ENCODE data around the gene EIF3M. TPM values are rescaled to one million over a fixed set of nuclear protein-coding genes. Genes with fewer than 3 reads are reported as not detected.
A peak's percentile ranks its signal among the peaks of the same experiment; 100 is the strongest.

Gene EIF3M
- 343 TPM for polyA plus RNA-seq (2013, experiment 1 of 2)
- 345 TPM for polyA plus RNA-seq (2013, experiment 2 of 2)

DNA sequence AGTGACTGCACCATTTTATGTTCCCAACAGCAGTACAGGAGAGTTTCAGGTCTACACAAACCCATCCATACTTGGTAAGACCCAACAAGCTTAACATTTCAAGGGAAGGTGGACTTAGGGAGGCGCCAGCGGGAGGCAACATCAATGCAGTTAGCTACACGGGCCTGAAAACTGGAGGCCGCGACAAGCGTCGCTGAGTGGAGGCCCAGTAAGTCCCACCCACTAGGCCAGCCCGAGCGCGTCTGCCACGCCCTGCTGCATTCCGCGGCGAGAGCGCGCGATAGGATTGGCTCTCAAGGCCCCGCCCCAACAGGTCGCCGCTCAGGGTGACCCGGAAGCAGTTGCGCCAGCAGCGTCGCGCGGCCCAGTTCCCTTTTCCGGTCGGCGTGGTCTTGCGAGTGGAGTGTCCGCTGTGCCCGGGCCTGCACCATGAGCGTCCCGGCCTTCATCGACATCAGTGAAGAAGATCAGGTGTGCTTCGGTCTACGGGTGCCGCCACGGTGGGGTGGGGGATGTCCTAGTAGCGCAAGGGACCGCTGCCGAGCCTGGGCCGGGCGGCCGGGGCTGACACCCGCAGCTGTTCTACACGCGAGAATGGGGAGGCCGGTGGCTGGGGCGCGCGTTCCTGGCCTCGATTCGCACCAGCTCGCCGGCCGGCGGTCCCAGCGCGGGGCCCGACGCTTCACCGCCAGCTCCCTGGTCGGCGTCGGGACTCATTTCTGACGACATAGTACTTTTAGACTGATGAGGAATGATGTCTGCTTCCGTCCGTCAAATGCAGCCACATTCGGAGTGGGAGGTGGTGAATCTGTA is at the start of gene EIF3M:
Gene EIF3M, plus strand, starts transcription at position 373 of the 813 bp plus-strand sequence. Its CDS starts 57 bp downstream, at position 430.
- peaks cover 3% of the 10 kb centered on the region for H3K4me1 ChIP-seq (ENCODE audit: control insufficient read depth, insufficient read depth, low read depth, low read length)
- peak within 1 kb of the TSS; percentile 74 for H4K91ac ChIP-seq (ENCODE audit: low read length)
- peaks cover 0 to 11% of the 10 kb centered on the region in 2 experiments for H3K36me3 ChIP-seq (ENCODE audit: control insufficient read depth in 1 of 2, insufficient read depth in 2 of 2, low read depth in 1 of 2, low read length in 2 of 2)
- peak within 1 kb of the TSS; percentile 82 for H3K4me2 ChIP-seq (ENCODE audit: low read length, poor library complexity, severe bottlenecking)
- peak within 1 kb of the TSS; percentile 84 for H3K27ac ChIP-seq (ENCODE audit: low read length, poor library complexity, severe bottlenecking)
- under 1% methylated on average over 65 of the region's 70 CpGs for WGBS
- H3K4me3 ChIP-seq (ENCODE audit: insufficient read depth in 1 of 2, low read depth in 1 of 2, low read length in 2 of 2) = peak within 1 kb of the TSS; percentile 92 to 94
- H3K23ac ChIP-seq (ENCODE audit: low read length in 2 of 2) = peak within 1 kb of the TSS; percentile 60 to 62
- peak within 1 kb of the TSS; percentile 74 for H2BK15ac ChIP-seq (ENCODE audit: low read depth, poor library complexity, severe bottlenecking)
- peak within 1 kb of the TSS in 1 of 2 experiments; percentile 96 for H3K14ac ChIP-seq (ENCODE audit: low read length in 2 of 2)
- H2AK5ac ChIP-seq (ENCODE audit: low read length, severe bottlenecking) = no peak within 1 kb of the TSS
- H3K9me3 ChIP-seq (ENCODE audit: control insufficient read depth, low read length) = no peaks in the 10 kb centered on the region
- H4K8ac ChIP-seq (ENCODE audit: low read length) = peak within 1 kb of the TSS; percentile 87
- H3K4ac ChIP-seq (ENCODE audit: low read depth in 1 of 2, low read length in 2 of 2) = peak within 1 kb of the TSS; percentile 81 to 96
- peaks cover 2% of the 10 kb centered on the region for H3K79me1 ChIP-seq (replicated peaks; ENCODE audit: low read length, poor library complexity, severe bottlenecking)
- peak within 1 kb of the TSS; percentile 91 for H2AFZ ChIP-seq (ENCODE audit: low read depth, low read length)
- H3K27me3 ChIP-seq (ENCODE audit: control insufficient read depth in 1 of 2, insufficient read depth in 1 of 2, low read length in 2 of 2) = no peaks in the 10 kb centered on the region
- peak within 1 kb of the TSS; percentile 92 to 94 for H3K18ac ChIP-seq (ENCODE audit: low read depth in 1 of 2, low read length in 2 of 2)
- H2BK5ac ChIP-seq (ENCODE audit: low read depth, low read length, poor library complexity, severe bottlenecking) = no peak within 1 kb of the TSS
- H2BK120ac ChIP-seq (ENCODE audit: low read depth, low read length) = peak within 1 kb of the TSS; percentile 52
- H2BK12ac ChIP-seq (ENCODE audit: low read length in 2 of 2) = no peak within 1 kb of the TSS
- H3K9ac ChIP-seq (ENCODE audit: low read length) = peak within 1 kb of the TSS; percentile 95
- peak; percentile 96 for DNase-seq

DNA sequence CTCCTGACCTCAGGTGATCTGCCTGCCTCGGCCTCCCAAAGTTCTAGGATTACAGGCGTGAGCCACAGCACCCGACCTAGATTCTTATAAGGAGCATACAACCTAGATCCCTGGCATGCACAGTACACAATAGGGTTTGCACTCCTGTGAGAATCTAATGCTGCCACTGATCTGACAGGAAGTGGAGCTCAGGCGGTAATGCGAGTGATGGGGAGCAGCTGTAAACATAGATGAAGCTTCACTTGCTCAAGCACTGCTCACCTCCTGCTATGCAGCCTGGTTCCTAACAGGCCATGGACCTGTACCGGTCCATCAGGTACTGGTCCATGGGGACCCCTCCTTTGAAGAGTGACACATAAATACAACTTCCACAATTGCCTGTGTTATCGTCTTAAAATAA is 44.8 kb upstream of the EIF3M start:
- Histone ChIP-seq H4K8ac (ENCODE audit: low read length) (no peak overlapping the region), H2AK5ac (ENCODE audit: low read length, severe bottlenecking) (no peak overlapping the region), H3K27ac (ENCODE audit: low read length, poor library complexity, severe bottlenecking) (no peak overlapping the region), H2BK15ac (ENCODE audit: low read depth, poor library complexity, severe bottlenecking) (no peak overlapping the region), H3K14ac (ENCODE audit: low read length in 2 of 2) (no peak overlapping the region), H3K23ac (ENCODE audit: low read length in 2 of 2) (no peak overlapping the region), H3K4me2 (ENCODE audit: low read length, poor library complexity, severe bottlenecking) (no peak overlapping the region), H3K79me1 (replicated peaks; ENCODE audit: low read length, poor library complexity, severe bottlenecking) (no peaks in the 10 kb centered on the region), H2BK5ac (ENCODE audit: low read depth, low read length, poor library complexity, severe bottlenecking) (no peak overlapping the region), H2BK12ac (ENCODE audit: low read length in 2 of 2) (no peak overlapping the region), H2AFZ (ENCODE audit: low read depth, low read length) (no peak overlapping the region), H3K9ac (ENCODE audit: low read length) (no peak overlapping the region), H3K27me3 (ENCODE audit: control insufficient read depth in 1 of 2, insufficient read depth in 1 of 2, low read length in 2 of 2) (no peaks in the 10 kb centered on the region), H2BK120ac (ENCODE audit: low read depth, low read length) (no peak overlapping the region), H4K91ac (ENCODE audit: low read length) (no peak overlapping the region), H3K4me3 (ENCODE audit: insufficient read depth in 1 of 2, low read depth in 1 of 2, low read length in 2 of 2) (no peak overlapping the region), H3K4me1 (ENCODE audit: control insufficient read depth, insufficient read depth, low read depth, low read length) (no peaks in the 10 kb centered on the region), H3K4ac (ENCODE audit: low read depth in 1 of 2, low read length in 2 of 2) (no peak overlapping the region), H3K36me3 (ENCODE audit: control insufficient read depth in 1 of 2, insufficient read depth in 2 of 2, low read depth in 1 of 2, low read length in 2 of 2) (no peaks in the 10 kb centered on the region), H3K18ac (ENCODE audit: low read depth in 1 of 2, low read length in 2 of 2) (no peak overlapping the region), H3K9me3 (ENCODE audit: control insufficient read depth, low read length) (no peaks in the 10 kb centered on the region)
- DNase-seq = no peak
- WGBS = 93% methylated on average over 7 of the region's 7 CpGs

DNA sequence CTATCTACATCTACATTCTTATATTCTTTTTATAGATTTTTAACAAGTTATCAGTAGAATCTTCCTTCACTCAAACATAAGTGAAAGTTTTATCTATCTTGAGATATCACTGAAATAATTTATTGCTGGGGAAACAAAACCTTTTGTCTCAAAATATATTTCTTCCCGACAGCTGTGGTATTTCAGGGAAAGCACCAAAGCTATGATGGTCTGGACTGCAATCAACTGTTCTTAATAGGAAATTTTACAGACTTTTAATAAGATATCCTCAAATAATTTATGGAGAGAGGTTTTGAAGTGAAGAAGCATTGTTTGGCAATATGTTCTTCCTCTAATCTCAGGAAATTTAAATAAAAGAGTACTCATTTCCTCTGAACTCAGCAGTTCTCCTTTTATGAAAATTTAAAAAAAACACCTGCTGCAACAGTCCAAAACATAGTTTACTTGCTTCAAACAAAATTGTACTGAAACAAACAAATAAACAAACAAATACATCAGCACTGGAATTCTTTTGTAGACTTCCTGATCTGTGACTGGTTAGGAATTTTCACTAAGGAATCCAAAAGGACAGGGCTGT is 33.9 kb upstream of the EIF3M start:
- no peak overlapping the region for H3K4ac ChIP-seq (ENCODE audit: low read depth in 1 of 2, low read length in 2 of 2)
- no peak overlapping the region for H3K27ac ChIP-seq (ENCODE audit: low read length, poor library complexity, severe bottlenecking)
- no peaks in the 10 kb centered on the region for H3K9me3 ChIP-seq (ENCODE audit: control insufficient read depth, low read length)
- no peak overlapping the region for H4K91ac ChIP-seq (ENCODE audit: low read length)
- no peak overlapping the region for H3K18ac ChIP-seq (ENCODE audit: low read depth in 1 of 2, low read length in 2 of 2)
- H3K36me3 ChIP-seq (ENCODE audit: control insufficient read depth in 1 of 2, insufficient read depth in 2 of 2, low read depth in 1 of 2, low read length in 2 of 2) = no peaks in the 10 kb centered on the region
- H3K79me1 ChIP-seq (replicated peaks; ENCODE audit: low read length, poor library complexity, severe bottlenecking) = no peaks in the 10 kb centered on the region
- no peak overlapping the region for H2BK5ac ChIP-seq (ENCODE audit: low read depth, low read length, poor library complexity, severe bottlenecking)
- no peak overlapping the region for H3K4me2 ChIP-seq (ENCODE audit: low read length, poor library complexity, severe bottlenecking)
- no peak overlapping the region for H2BK12ac ChIP-seq (ENCODE audit: low read length in 2 of 2)
- WGBS = no CpG with 5 or more reads among the region's 1 CpG
- H3K14ac ChIP-seq (ENCODE audit: low read length in 2 of 2) = no peak overlapping the region
- H3K27me3 ChIP-seq (ENCODE audit: control insufficient read depth in 1 of 2, insufficient read depth in 1 of 2, low read length in 2 of 2) = peaks cover 0 to 22% of the 10 kb centered on the region in 2 experiments
- no peak overlapping the region for H2AFZ ChIP-seq (ENCODE audit: low read depth, low read length)
- no peak for DNase-seq
- no peak overlapping the region for H3K23ac ChIP-seq (ENCODE audit: low read length in 2 of 2)
- no peaks in the 10 kb centered on the region for H3K4me1 ChIP-seq (ENCODE audit: control insufficient read depth, insufficient read depth, low read depth, low read length)
- no peak overlapping the region for H2AK5ac ChIP-seq (ENCODE audit: low read length, severe bottlenecking)
- H2BK120ac ChIP-seq (ENCODE audit: low read depth, low read length) = no peak overlapping the region
- no peak overlapping the region for H2BK15ac ChIP-seq (ENCODE audit: low read depth, poor library complexity, severe bottlenecking)
- no peak overlapping the region for H3K9ac ChIP-seq (ENCODE audit: low read length)
- no peak overlapping the region for H3K4me3 ChIP-seq (ENCODE audit: insufficient read depth in 1 of 2, low read depth in 1 of 2, low read length in 2 of 2)
- no peak overlapping the region for H4K8ac ChIP-seq (ENCODE audit: low read length)

DNA sequence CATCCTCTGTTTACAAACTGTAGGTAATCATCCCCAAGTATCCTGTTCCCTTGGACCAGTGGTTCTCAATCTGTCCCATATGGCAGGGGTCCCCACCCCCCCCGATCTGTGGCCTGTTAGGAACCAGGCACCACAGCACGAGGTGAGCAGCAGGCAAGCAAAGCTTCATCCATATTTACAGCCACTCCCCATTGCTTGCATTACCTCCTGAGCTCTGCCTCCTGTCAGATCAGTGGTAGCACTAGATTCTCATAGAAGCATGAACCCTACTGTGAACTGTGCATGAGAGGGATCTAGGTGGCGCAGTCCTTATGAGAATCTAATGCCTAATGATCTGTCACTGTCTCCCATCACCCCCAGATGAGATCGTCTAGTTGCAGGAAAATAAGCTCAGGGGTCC is 33.4 kb upstream of the EIF3M start:
- H2BK15ac ChIP-seq (ENCODE audit: low read depth, poor library complexity, severe bottlenecking) = no peak overlapping the region
- H2BK5ac ChIP-seq (ENCODE audit: low read depth, low read length, poor library complexity, severe bottlenecking) = no peak overlapping the region
- no peak overlapping the region for H3K18ac ChIP-seq (ENCODE audit: low read depth in 1 of 2, low read length in 2 of 2)
- H2AFZ ChIP-seq (ENCODE audit: low read depth, low read length) = no peak overlapping the region
- H3K9me3 ChIP-seq (ENCODE audit: control insufficient read depth, low read length) = no peaks in the 10 kb centered on the region
- no peaks in the 10 kb centered on the region for H3K79me1 ChIP-seq (replicated peaks; ENCODE audit: low read length, poor library complexity, severe bottlenecking)
- no peak overlapping the region for H3K23ac ChIP-seq (ENCODE audit: low read length in 2 of 2)
- H3K4ac ChIP-seq (ENCODE audit: low read depth in 1 of 2, low read length in 2 of 2) = no peak overlapping the region
- DNase-seq = no peak
- H3K9ac ChIP-seq (ENCODE audit: low read length) = no peak overlapping the region
- no peak overlapping the region for H4K91ac ChIP-seq (ENCODE audit: low read length)
- no peaks in the 10 kb centered on the region for H3K36me3 ChIP-seq (ENCODE audit: control insufficient read depth in 1 of 2, insufficient read depth in 2 of 2, low read depth in 1 of 2, low read length in 2 of 2)
- no peak overlapping the region for H3K4me3 ChIP-seq (ENCODE audit: insufficient read depth in 1 of 2, low read depth in 1 of 2, low read length in 2 of 2)
- H2BK12ac ChIP-seq (ENCODE audit: low read length in 2 of 2) = no peak overlapping the region
- no peaks in the 10 kb centered on the region for H3K4me1 ChIP-seq (ENCODE audit: control insufficient read depth, insufficient read depth, low read depth, low read length)
- H2BK120ac ChIP-seq (ENCODE audit: low read depth, low read length) = no peak overlapping the region
- WGBS = 77% methylated on average over 3 of the region's 4 CpGs
- no peak overlapping the region for H3K14ac ChIP-seq (ENCODE audit: low read length in 2 of 2)
- H2AK5ac ChIP-seq (ENCODE audit: low read length, severe bottlenecking) = no peak overlapping the region
- H3K4me2 ChIP-seq (ENCODE audit: low read length, poor library complexity, severe bottlenecking) = no peak overlapping the region
- H4K8ac ChIP-seq (ENCODE audit: low read length) = no peak overlapping the region
- H3K27me3 ChIP-seq (ENCODE audit: control insufficient read depth in 1 of 2, insufficient read depth in 1 of 2, low read length in 2 of 2) = peaks cover 0 to 22% of the 10 kb centered on the region in 2 experiments
- no peak overlapping the region for H3K27ac ChIP-seq (ENCODE audit: low read length, poor library complexity, severe bottlenecking)

Measured in mesenchymal stem cell (in vitro differentiated cells and primary cell).